SU-DHL-6 (cell line): Measurements from ENCODE around the gene SGSM1.

Source experiments
- H2AFZ ChIP-seq: fragments of 200-600 bp; sonication (generic); 2 replicates; pipeline ENCODE4 v1.6.1; 2014; ENCODE audit warnings: low read depth, mild to moderate bottlenecking, moderate library complexity, mixed read lengths, antibody characterized with exemption, low read length; ENCODE audit not compliant: severe bottlenecking
- H3F3A ChIP-seq: fragments of 200-600 bp; shearing (Covaris generic); 2 replicates; pipeline ENCODE4 v1.6.0; 2016; ENCODE audit warnings: antibody characterized with exemption, mild to moderate bottlenecking; ENCODE audit not compliant: insufficient read depth
- H3K27ac ChIP-seq: fragments of 200-600 bp; sonication (generic); 2 replicates; pipeline ENCODE4 v1.5.1; 2016; ENCODE audit warnings: low read depth, mild to moderate bottlenecking, low read length, moderate library complexity, mixed read lengths
- H3K27me3 ChIP-seq: fragments of 200-600 bp; sonication (generic), shearing (Covaris generic); 2 replicates; pipeline ENCODE4 v1.6.0; 2014; ENCODE audit warnings: mild to moderate bottlenecking, low read length
- H3K36me3 ChIP-seq: fragments of 200-600 bp; sonication (generic); 2 replicates; pipeline ENCODE4 v1.6.1; 2014; ENCODE audit warnings: mild to moderate bottlenecking, low read length, mixed read lengths
- H3K4me2 ChIP-seq: fragments of 300-600, 200-600 bp; shearing (Covaris generic), sonication (generic); 2 replicates; pipeline ENCODE4 v1.6.0; 2014; ENCODE audit warnings: low read length, low read depth, mild to moderate bottlenecking; ENCODE audit not compliant: poor library complexity, severe bottlenecking
- H3K4me3 ChIP-seq: fragments of 200-600 bp; sonication (generic); 2 replicates; pipeline ENCODE4 v1.5.1; 2014; ENCODE audit warnings: antibody characterized with exemption, low read length, mild to moderate bottlenecking, mixed read lengths; ENCODE audit not compliant: insufficient read depth, poor library complexity, severe bottlenecking
- H3K79me2 ChIP-seq: fragments of 200-600 bp; sonication (generic); 2 replicates; pipeline ENCODE4 v1.6.1; 2014; ENCODE audit warnings: mild to moderate bottlenecking, low read length, moderate library complexity; ENCODE audit not compliant: insufficient read depth
- H3K9ac ChIP-seq: fragments of 200-600 bp; sonication (generic); 2 replicates; pipeline ENCODE4 v1.7.0; 2014; ENCODE audit warnings: mild to moderate bottlenecking, low read length
- H3K9me2 ChIP-seq: fragments of 200-600 bp; sonication (generic); replicated peaks from 2 replicates; pipeline ENCODE4 v1.6.1; 2014; ENCODE audit warnings: low read length; ENCODE audit not compliant: insufficient read depth
- H3K9me3 ChIP-seq: fragments of 200-600 bp; sonication (generic); 2 replicates; pipeline ENCODE4 v1.6.1; 2014; ENCODE audit warnings: low read length, mixed read lengths; ENCODE audit not compliant: insufficient read depth
- H4K20me1 ChIP-seq: fragments of 200-600 bp; sonication (generic); 2 replicates; pipeline ENCODE4 v1.6.1; 2014; ENCODE audit warnings: low read depth, mild to moderate bottlenecking, antibody characterized with exemption, low read length, moderate library complexity, mixed read lengths
- CTCF ChIP-seq: fragments of 200-600 bp; sonication (generic); IDR thresholded peaks from one replicate; pipeline ENCODE4 v1.5.1; 2017; ENCODE audit warnings: antibody characterized with exemption, mild to moderate bottlenecking, low read length, moderate library complexity; ENCODE audit not compliant: insufficient read depth, poor library complexity, severe bottlenecking
- EZH2phosphoT487 ChIP-seq: fragments of 200-600 bp; sonication (generic), shearing (Covaris generic); conservative IDR thresholded peaks from 2 replicates; pipeline ENCODE4 v1.6.1; 2018; ENCODE audit warnings: mild to moderate bottlenecking, antibody characterized with exemption, low read length, moderate library complexity, mixed read lengths

SGSM1 gene

DNA sequence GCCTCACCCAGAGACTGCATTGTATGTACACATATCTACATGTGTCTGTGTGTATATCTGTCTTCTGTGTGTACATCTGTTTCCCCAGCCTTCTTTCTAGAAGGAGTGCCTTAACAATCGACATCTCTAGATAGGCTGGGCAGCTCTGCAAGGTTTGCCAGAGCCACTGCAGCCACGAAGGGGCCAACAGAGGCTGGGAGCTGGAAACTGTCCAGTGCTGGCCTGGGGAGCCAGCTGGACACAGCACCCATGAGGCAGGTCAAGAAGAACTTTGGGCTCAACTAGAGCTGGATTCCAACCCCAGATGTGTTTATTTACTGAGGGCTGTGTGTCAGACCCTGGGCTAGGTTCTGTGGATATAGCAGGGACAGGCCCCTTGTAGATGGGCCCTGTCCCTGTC is 3.3 kb downstream of the SGSM1 start:
- Histone ChIP-seq H3K27me3 (no peaks in the 10 kb centered on the region), H3K4me2 (no peak overlapping the region), H3K79me2 (no peaks in the 10 kb centered on the region), H3K9me2 (no peaks in the 10 kb centered on the region), H3F3A (no peaks in the 10 kb centered on the region), H3K9ac (no peak overlapping the region), H3K9me3 (no peaks in the 10 kb centered on the region), H4K20me1 (no peaks in the 10 kb centered on the region), H2AFZ (no peak overlapping the region), H3K4me3 (no peak overlapping the region), H3K27ac (no peak overlapping the region), H3K36me3 (no peaks in the 10 kb centered on the region)
- no peak for TF ChIP-seq CTCF
- no peak for TF ChIP-seq EZH2phosphoT487

DNA sequence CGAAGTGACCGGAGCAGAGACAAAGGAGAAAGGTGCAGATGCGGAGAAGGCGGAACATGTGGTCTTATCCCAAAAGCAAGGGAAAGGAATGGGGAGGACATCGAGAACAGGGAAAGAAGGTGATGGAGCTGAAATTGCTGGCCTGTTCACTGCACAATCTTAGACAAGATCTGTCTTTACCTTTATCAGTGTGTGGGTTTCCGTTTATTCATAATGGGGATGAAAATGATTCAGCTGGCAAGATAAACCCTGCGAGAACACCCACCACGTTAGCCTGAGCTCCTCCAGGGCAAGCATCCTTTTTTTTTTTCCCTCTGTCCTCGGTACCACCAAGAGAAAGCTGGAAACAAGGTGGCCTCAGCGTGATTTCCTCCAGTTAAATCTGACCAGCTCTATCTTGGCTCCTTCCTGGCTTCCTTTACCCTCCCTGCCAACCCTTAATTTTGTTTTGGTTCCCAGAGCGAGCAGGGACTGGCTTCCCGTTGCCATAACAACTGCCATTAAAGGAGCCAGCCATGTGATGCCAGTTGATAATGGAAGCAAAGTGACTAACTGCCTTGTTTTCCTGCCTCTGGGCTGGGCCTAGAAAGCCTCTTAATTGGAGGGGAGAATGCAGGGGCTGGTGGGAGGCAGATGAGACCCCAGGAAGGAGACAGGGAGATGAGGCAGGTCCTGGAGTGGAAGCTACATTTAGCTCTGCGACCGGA is 4.2 kb downstream of the SGSM1 start:
- Histone ChIP-seq H3F3A (no peaks in the 10 kb centered on the region), H3K9ac (no peak overlapping the region), H3K79me2 (no peaks in the 10 kb centered on the region), H3K9me2 (no peaks in the 10 kb centered on the region), H3K27ac (no peak overlapping the region), H3K36me3 (no peaks in the 10 kb centered on the region), H4K20me1 (no peaks in the 10 kb centered on the region), H3K4me3 (no peak overlapping the region), H3K27me3 (no peaks in the 10 kb centered on the region), H3K4me2 (no peak overlapping the region), H2AFZ (no peak overlapping the region), H3K9me3 (no peaks in the 10 kb centered on the region)
- TF ChIP-seq EZH2phosphoT487 = no peak
- no peak for TF ChIP-seq CTCF

DNA sequence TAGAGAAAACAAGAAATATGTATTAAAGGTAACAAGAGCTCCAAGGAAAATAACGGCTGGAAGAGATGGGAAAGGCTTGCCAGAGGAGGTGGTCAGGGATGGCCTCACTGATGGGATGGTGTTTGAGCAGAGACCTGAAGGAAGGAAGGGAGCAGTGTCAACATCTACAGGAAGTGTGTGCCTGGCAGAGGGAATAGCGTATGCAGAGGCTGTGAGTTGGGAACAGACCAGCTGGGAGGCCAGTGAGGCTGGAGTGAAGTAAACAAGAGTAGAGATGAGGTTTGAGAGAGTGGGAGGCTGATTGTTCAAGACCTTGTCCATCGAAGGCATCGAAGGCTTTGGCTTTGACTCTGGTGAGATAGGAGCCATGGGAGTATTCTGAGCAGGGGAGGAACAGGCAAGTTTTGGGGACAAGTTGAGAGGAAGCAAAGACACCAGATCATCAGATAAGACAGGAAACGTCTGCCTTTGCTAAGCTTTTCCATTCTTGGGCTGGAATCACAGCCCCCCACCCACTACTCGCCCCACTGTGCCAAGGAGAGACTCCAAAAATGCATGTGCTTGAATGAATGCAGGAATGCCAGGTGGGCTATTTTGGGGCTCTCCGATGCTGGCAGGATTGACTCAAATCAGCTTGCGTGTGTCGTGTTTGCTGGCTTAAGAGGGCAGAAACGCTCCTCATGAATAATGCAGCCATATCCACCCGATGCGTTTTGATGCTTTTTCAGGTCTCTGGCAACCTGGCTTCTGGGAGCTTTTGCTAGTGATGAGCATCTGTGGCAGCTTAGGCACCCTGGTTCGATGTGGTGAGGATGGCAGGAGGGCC is 7.2 kb downstream of the SGSM1 start:
- Histone ChIP-seq H3K9me3 (peaks cover 7% of the 10 kb centered on the region; the same call in 1 of the 2 replicates), H2AFZ (no peak overlapping the region), H3F3A (no peaks in the 10 kb centered on the region)

More for the DNA sequence above, 7.2 kb downstream of the SGSM1 start:
- TF ChIP-seq CTCF = no peak
- TF ChIP-seq EZH2phosphoT487 = no peak
- Histone ChIP-seq H4K20me1 (no peaks in the 10 kb centered on the region), H3K4me3 (no peak overlapping the region), H3K9me2 (no peaks in the 10 kb centered on the region), H3K4me2 (no peak overlapping the region), H3K27me3 (no peaks in the 10 kb centered on the region), H3K9ac (no peak overlapping the region), H3K79me2 (no peaks in the 10 kb centered on the region), H3K36me3 (no peaks in the 10 kb centered on the region), H3K27ac (no peak overlapping the region)
